HG02840 (cell line): ENCODE data around the gene HAVCR1.
"Not testable (repeated sequence)": the region's sequence is repeated elsewhere in the genome, so short reads cannot be mapped to it uniquely, and the experiment has no call there.

Experiments
- ATAC-seq: cut with Tn5 transposase; IDR thresholded peaks from one replicate; pipeline ENCODE4 v1.9.1; 2021; ENCODE audit warnings: mild to moderate bottlenecking, moderate library complexity, moderate number of reproducible peaks; ENCODE audit not compliant: unreplicated experiment, low FRiP score

The HAVCR1 gene

DNA sequence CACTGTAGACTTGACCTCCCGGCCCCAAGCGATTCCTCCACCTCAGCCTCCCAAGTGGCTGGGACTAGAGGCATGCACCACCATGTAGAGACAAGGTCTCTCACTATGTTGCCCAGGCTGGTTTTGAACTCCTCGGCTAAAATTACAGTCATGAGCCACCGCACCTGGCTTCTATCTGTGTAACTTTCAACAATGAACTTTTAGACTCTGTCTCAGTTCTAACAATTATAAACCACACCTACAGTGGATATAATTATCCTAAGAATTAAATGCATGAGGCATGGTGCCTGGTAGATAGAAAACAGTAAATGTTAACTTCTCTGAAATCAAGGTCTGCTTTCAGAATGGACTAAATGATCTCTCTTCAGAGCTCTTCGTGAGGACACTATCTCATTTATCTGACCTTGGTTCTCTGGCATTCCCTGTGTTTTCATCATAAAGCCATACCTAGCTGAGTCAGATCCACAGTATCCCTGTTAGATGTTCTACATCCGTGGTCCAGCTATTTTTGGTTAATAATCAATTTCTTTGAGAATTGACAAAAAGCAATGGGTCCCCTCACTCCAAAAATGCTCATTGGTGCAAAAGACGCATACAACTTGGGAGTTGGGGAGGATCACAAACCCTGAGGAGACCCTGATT lies 7.2 kb downstream of the HAVCR1 start:
- no peak for ATAC-seq

GRCh38 chr5:157050050-157050449 lies 8.9 kb downstream of the HAVCR1 start:
- no peak for ATAC-seq

- ATAC-seq: no peak
These were observed 9.3 kb downstream of the HAVCR1 start for GRCh38 chr5:157049605-157050004.

DNA sequence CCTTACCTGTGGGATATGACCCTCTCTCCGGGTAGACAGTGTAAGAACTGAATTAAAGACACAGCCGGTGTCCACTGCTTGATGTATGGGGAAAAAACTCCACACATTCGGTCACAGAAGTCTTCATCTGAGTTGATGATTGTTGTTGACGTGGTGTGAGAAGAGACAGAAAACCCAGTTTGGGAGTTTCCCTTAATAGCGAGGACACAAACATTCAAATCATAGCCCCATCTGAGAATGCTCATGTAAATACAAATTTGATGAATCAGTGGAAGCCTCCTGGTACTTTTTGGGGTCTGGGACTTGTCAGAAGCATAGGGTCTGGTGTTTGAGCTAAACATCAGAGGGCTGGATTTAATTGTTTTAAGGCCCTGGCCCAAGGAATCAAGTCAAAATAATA lies 11.0 kb downstream of the HAVCR1 start:
- no peak for ATAC-seq

DNA sequence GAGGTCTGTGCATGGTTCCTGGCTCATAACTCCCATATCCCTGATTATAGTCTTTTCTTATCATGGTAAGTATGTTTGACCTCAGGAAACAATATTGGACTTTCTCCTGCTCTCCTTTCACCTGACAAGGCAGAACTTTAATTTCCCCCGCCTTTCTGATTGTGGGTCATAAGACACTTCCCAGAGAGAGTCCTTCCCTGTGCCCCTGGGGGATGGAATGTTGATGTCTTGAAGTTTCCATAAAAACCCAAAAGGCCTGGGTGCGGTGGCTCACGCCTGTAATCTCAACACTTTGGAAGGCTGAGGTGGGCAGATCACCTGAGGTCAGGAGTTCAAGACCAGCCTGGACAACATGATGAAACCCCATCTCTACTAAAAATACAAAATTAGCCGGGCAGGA lies 11.9 kb downstream of the HAVCR1 start:
- ATAC-seq: not testable (repeated sequence)

- ATAC-seq: no peak
These were observed 12.9 kb downstream of the HAVCR1 start for GRCh38 chr5:157046041-157046440.

- ATAC-seq: no peak
These were observed 13.3 kb downstream of the HAVCR1 start for GRCh38 chr5:157045601-157046000.

GRCh38 chr5:157038568-157039187 lies 20.2 kb downstream of the HAVCR1 start:
- ATAC-seq: no peak

- not testable (repeated sequence) for ATAC-seq
These were observed 24.5 kb downstream of the HAVCR1 start for GRCh38 chr5:157034106-157035072.

DNA sequence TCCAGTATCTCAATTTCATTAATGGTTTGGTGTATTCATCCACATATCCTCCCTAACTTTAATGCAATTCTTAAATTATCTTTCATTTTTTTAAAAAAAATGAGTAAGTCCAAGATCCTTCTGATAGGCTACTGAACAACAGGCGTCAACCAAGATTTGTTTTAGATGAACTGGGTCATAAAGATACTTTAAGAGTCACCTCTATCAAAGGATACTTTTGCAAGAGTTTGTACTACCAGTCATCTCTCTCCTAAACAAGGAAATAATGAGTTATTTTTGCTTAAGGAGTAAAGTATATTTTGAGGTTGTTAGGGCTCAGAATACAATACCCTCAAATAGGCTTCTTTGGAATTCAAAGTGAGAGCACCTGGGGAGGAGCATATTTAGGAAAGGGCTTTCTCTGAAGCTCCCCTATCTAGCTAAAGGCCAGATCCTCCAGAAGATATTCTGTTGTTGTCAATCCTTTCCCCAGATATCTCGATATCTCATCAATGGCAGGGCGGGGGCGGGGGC lies 25.8 kb downstream of the HAVCR1 start:
- ATAC-seq: no peak

- ATAC-seq: no peak
These were observed 28.2 kb downstream of the HAVCR1 start for GRCh38 chr5:157030692-157031091.

DNA sequence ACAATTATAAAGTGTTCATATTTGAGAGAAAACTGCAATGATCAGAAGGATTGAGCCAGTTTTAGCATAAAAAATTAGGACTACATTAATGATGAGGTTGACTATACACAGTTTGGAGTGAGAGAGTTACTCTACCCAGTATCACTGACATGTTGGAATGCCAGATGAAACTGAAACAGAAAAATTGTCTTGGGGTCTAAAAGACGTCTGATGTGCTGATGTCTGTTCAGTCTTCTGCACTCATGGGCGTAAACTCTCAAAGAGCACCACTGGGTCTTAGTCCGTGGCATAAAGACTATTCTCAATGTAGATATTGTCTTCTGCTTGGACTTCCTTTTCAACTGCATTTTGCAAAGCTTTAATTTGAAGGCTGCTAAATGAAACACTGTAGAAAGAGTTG lies 29.5 kb downstream of the HAVCR1 start:
- no peak for ATAC-seq

DNA sequence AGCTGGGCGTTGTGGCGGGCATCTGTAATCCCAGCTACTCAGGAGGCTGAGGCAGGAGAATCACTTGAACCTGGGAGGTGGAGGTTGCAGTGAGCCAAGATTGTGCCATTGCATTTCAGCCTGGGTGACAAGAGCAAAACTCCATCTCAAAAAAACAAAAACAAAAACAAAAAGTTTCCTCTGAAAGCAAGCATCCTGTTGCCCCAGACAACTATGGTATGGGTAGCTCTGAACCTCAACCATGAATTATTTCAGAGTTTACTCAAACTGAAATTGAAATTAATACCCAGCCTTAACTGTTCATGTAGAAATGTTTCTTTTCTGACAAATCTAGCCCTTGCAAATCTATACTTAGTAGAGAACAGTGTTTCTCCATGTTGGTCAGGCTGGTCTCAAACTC lies 31.3 kb downstream of the HAVCR1 start:
- peak; percentile 87 for ATAC-seq

DNA sequence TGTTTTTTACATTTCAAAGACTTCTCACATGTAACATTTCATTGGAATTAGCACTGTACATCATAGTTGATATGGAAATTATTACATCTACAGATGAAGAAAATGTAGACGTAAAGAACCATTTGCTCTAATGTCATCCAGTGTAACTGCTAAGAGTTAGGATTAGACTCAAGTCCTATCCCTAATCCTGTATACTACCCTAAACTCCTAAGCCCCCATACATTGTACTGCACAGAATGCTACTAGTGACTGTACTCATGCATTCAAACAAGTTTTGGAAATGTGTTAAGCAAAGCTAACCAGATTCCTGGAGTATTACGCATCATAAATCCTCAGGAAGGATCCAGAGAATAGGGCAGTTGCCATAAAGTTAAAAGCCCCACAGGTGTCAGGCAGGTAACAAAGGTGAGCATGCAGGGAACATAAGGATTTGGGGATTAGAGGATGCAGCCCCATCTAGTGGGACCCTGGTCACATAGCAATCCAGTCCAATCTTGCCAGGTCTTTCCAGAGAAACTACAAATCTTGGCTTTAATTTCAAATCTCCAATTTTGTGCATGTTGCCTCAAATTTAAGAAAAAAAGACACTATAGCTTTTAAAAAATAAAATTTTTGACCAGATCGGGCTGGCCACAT lies 32.0 kb downstream of the HAVCR1 start:
- no peak for ATAC-seq

DNA sequence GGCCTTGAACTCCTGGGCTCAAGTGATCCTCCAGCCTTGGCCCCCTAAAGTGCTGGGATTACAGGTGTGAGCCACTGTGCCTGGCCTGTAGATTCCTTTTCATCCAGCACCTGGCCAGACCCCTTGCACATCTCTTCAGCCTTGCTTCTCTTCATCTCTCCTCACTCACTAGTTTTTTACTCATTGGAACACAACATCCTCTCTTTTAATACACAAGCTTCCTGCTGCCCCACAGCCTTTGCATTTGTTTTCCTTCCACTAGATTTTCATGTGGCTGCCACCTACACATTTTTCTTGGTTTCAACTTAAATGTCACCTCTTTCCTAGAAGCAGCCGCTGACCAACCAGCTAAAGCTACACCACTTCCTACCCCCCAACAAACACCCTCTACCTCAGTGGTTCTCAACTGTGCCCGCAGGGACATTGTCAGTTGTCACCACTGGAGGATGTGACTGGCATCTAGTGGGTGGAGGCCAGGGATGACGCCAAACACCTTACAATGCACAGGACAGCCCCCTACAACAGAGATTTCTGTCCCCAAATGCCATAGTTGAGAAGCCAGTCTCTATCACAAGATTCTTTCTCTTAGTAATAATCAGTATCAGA lies 33.7 kb downstream of the HAVCR1 start:
- ATAC-seq: no peak

- no peak for ATAC-seq
These were observed 34.5 kb downstream of the HAVCR1 start for GRCh38 chr5:157024208-157024959.

GRCh38 chr5:157022024-157022423 lies 36.9 kb downstream of the HAVCR1 start:
- ATAC-seq: no peak

DNA sequence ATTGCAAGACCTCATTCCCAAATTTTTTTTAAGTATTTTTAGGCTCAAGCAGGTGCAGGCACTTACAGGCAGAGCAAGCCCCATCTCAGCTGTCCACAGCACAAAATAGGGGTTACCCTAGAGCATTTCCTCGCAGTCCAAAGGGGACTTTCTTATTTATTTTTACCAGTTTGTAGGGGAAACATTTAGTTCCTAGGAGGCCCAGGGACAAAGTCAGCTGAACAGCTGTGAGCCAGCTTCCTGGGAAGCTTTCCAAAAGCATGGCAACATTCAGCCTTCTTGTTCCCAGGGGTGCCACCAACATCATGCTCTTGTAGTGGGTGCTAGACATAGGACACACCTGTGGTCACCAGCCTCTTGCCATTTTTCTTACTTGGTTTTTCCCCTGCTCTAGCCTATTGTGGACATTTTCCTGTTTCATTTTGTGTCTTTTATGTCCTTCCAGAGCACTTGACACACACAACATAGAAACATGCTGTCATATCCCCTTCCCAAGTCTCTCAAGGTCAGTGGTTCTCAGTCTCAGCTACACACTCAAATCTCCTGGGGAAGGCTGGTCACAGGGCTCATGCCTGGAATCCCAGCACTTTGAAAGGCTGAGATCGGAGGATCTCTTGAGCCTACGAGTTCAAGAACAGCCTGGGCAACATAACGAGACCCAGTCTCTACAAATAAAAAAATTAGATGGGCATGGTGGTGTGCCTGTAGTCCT lies 38.2 kb downstream of the HAVCR1 start:
- ATAC-seq: no peak

- ATAC-seq: no peak
These were observed 38.9 kb downstream of the HAVCR1 start for GRCh38 chr5:157020002-157020401.
